ENCODE measurements around the gene CETN3.
"Not testable (repeated sequence)": the region's sequence is repeated elsewhere in the genome, so short reads cannot be mapped to it uniquely, and the experiment has no call there.

CETN3 gene

GRCh38 chr5:90353254-90353653, 56.3 kb downstream of the CETN3 start:
- H3K27me3 ChIP-seq (ENCODE audit: insufficient read depth, poor library complexity, severe bottlenecking) = peaks cover 3% of the 10 kb centered on the region
- ATAC-seq (ENCODE audit: low read depth) = no peak; the same call in 2 of the 3 replicates
- TF ChIP-seq CTCF (IDR thresholded peaks at IDR 0.05; ENCODE audit: poor library complexity, severe bottlenecking) = no peak

DNA sequence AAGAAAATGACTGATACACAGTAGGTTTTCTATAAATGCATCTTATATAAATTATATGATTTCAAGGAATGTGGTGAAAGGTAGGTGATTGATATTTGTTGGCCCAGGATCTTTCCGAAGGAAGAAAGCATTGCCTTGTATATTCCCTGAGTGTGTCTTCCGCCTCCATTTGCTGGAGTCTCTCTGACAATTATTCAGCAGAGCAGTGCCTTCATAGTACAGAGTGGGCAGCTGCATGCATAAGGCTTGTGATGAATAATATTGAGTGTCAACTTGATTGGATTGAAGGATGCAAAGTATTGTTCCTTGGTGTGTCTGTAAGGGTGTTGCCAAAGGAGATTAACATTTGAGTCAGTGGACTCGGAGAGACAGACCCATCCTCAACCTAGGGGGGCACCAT, 58.5 kb downstream of the CETN3 start:
- no peaks in the 10 kb centered on the region for H3K36me3 ChIP-seq (ENCODE audit: low read depth)
- no peaks in the 10 kb centered on the region for H3K9me3 ChIP-seq (ENCODE audit: severe bottlenecking)
- DNase-seq (ENCODE audit: low spot score) = no peak
- ATAC-seq (ENCODE audit: low read depth) = no peak
- H3K4me1 ChIP-seq (ENCODE audit: insufficient read depth, poor library complexity, severe bottlenecking) = no peaks in the 10 kb centered on the region
- peaks cover 3% of the 10 kb centered on the region for H3K27me3 ChIP-seq (ENCODE audit: insufficient read depth, poor library complexity, severe bottlenecking)
- TF ChIP-seq CTCF (IDR thresholded peaks at IDR 0.05; ENCODE audit: poor library complexity, severe bottlenecking) = no peak
- no peak overlapping the region for H3K27ac ChIP-seq (ENCODE audit: poor library complexity, severe bottlenecking)
- no peak overlapping the region for H3K4me3 ChIP-seq (ENCODE audit: severe bottlenecking)

More at GRCh38 chr5:90353254-90353653, 56.3 kb downstream of the CETN3 start:
- H3K27ac ChIP-seq (ENCODE audit: poor library complexity, severe bottlenecking) = no peak overlapping the region
- no peaks in the 10 kb centered on the region for H3K9me3 ChIP-seq (ENCODE audit: severe bottlenecking)
- no peaks in the 10 kb centered on the region for H3K36me3 ChIP-seq (ENCODE audit: low read depth)
- no peaks in the 10 kb centered on the region for H3K4me1 ChIP-seq (ENCODE audit: insufficient read depth, poor library complexity, severe bottlenecking)
- DNase-seq (ENCODE audit: low spot score) = no peak
- H3K4me3 ChIP-seq (ENCODE audit: severe bottlenecking) = no peak overlapping the region

DNA sequence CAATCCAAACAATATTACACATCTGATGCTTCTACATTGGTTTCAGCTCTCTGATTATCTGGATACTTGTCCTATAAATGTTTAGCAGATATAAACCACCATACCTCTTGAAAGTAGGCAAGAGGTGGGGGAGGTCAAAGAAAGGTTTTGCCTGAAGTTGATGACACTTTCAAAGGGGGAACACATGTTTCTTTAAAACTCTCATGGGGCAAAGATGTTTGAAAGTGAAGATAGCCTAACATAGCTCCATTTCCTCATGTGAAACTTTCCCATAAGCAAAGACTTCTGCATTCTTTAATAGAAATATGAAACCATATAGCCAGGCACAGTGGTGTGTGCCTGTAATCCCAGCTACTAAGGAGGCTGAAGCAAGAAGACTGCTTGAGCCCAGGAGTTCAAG, 62.1 kb downstream of the CETN3 start:
- Histone ChIP-seq H3K4me1 (ENCODE audit: insufficient read depth, poor library complexity, severe bottlenecking) (no peaks in the 10 kb centered on the region), H3K27me3 (ENCODE audit: insufficient read depth, poor library complexity, severe bottlenecking) (peaks cover 3% of the 10 kb centered on the region), H3K9me3 (ENCODE audit: severe bottlenecking) (no peaks in the 10 kb centered on the region), H3K4me3 (ENCODE audit: severe bottlenecking) (no peak overlapping the region), H3K36me3 (ENCODE audit: low read depth) (no peaks in the 10 kb centered on the region), H3K27ac (ENCODE audit: poor library complexity, severe bottlenecking) (no peak overlapping the region)
- TF ChIP-seq CTCF (IDR thresholded peaks at IDR 0.05; ENCODE audit: poor library complexity, severe bottlenecking) = no peak
- DNase-seq (ENCODE audit: low spot score) = no peak
- ATAC-seq (ENCODE audit: low read depth) = no peak

GRCh38 chr5:90345684-90346083, 63.9 kb downstream of the CETN3 start:
- DNase-seq (ENCODE audit: low spot score) (no peak), ATAC-seq (ENCODE audit: low read depth) (no peak; the same call in 2 of the 3 replicates)
- Histone ChIP-seq H3K36me3 (ENCODE audit: low read depth) (no peaks in the 10 kb centered on the region), H3K27me3 (ENCODE audit: insufficient read depth, poor library complexity, severe bottlenecking) (peaks cover under 1% of the 10 kb centered on the region), H3K4me3 (ENCODE audit: severe bottlenecking) (no peak overlapping the region), H3K27ac (ENCODE audit: poor library complexity, severe bottlenecking) (no peak overlapping the region), H3K4me1 (ENCODE audit: insufficient read depth, poor library complexity, severe bottlenecking) (no peaks in the 10 kb centered on the region), H3K9me3 (ENCODE audit: severe bottlenecking) (no peaks in the 10 kb centered on the region)
- TF ChIP-seq CTCF (IDR thresholded peaks at IDR 0.05; ENCODE audit: poor library complexity, severe bottlenecking) = no peak

DNA sequence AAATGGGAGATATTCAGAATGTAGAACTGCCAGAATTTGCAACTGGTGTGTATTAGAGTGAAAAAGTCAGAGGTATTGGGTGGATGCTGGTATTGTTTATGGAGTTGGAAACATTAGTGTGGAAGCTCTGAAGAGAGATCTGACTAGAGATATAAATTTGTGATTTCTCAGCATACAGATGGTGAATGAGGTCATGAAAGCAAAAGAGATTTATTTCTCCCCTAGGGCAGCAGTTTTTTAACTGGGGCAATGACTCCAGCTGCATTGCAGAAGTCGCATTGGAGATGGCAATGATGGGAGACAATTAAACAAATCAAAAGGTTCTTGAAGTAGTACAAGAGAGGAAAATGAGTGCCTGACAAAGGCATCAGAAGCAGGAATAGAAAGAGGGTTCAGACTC, 64.9 kb downstream of the CETN3 start:
- DNase-seq (ENCODE audit: low spot score) (no peak), ATAC-seq (ENCODE audit: low read depth) (no peak)
- Histone ChIP-seq H3K36me3 (ENCODE audit: low read depth) (no peaks in the 10 kb centered on the region), H3K27ac (ENCODE audit: poor library complexity, severe bottlenecking) (no peak overlapping the region), H3K27me3 (ENCODE audit: insufficient read depth, poor library complexity, severe bottlenecking) (no peaks in the 10 kb centered on the region), H3K9me3 (ENCODE audit: severe bottlenecking) (no peaks in the 10 kb centered on the region), H3K4me1 (ENCODE audit: insufficient read depth, poor library complexity, severe bottlenecking) (no peaks in the 10 kb centered on the region), H3K4me3 (ENCODE audit: severe bottlenecking) (no peak overlapping the region)
- no peak for TF ChIP-seq CTCF (IDR thresholded peaks at IDR 0.05; ENCODE audit: poor library complexity, severe bottlenecking)

GRCh38 chr5:90343731-90344130, 65.8 kb downstream of the CETN3 start:
- H3K9me3 ChIP-seq (ENCODE audit: severe bottlenecking); H3K27me3 ChIP-seq (ENCODE audit: insufficient read depth, poor library complexity, severe bottlenecking); H3K4me3 ChIP-seq (ENCODE audit: severe bottlenecking); ATAC-seq (ENCODE audit: low read depth); H3K27ac ChIP-seq (ENCODE audit: poor library complexity, severe bottlenecking); H3K36me3 ChIP-seq (ENCODE audit: low read depth); H3K4me1 ChIP-seq (ENCODE audit: insufficient read depth, poor library complexity, severe bottlenecking); DNase-seq (ENCODE audit: low spot score): not testable (repeated sequence)

Data from RWPE2 (cell line).